IPS DF 4.7 (cell line): ENCODE measurements around the gene TEX35.
"Not testable (repeated sequence)": the region's sequence is repeated elsewhere in the genome, so short reads cannot be mapped to it uniquely, and the experiment has no call there.

ENCODE experiments used
- DNase-seq: peaks from one replicate; pipeline ENCODE4 v3.0.0-alpha.2; 2013; ENCODE audit warnings: low spot score; ENCODE audit errors: extremely low read depth

TEX35 gene

DNA sequence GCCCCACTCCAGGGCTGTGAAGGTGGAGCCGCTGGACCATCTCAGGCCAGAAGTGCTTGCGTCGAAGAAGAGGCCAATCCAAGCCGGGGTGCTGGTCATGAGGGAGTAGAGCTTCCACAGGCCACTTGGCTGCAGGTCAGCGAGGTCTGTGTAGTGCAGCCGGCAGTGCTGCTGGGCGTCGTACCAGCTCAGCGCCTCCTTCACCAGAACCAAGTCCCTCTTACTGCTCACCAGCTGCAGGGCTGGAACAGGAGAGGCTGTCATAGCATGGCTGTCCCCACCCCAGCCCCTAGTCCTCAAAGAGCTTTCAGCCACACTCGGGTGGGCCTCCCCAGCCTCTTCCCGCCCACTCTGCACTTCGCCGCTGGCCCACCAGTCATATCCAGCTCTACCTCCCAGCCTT, 18.3 kb upstream of the TEX35 start:
- DNase-seq: no peak

DNA sequence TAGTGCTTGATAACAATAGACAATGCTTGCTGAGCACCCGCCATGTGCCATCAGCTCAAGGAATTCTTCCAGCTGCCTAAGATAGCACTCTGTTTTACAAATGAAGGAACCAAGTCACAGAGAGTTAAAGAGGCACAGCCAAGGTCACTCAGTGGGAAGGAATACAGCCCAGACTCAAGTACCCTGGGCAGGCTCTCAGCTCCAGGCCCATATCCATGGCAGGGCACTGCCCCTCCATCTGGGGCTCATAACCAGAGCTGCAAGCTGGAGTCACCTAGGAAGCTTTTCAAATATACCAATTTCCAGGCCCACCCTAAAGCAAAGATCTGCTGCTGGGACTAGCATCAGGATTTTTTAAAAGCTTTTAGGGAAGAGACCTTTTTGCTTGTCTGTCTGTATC, 17.8 kb upstream of the TEX35 start:
- no peak for DNase-seq

DNA sequence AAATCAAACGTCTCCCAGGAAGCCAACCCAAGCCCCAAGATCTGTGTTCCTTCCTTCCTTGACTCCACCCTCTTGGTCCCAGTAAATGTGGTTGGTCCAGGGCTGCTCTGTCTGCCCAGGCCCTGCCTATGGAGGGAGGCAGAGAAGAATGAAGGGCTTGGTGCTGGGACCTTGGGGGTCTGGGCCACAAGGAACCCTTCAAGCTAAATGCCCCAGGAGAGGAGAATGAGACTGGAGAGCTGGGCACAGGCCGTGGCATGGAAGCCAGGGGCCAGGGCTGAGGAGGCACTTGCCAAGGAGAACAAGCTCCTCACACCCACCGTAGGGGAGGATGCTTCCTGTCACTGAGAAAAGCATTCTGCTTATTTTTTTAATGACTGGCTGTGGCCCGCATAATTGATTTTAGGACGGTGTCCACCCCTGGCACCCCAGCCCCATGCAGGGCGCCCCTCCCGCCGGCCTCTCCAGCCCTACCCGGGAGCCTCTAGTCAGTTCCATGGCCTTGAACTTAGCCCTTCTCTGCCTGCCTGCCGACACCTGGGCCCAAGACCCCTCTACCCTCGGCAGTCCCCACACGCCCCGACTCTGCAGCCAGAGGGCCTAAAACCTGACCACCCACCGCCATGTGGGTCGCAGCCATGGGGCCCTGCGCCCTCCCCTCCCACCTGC, 17.0 kb upstream of the TEX35 start:
- no peak for DNase-seq

DNA sequence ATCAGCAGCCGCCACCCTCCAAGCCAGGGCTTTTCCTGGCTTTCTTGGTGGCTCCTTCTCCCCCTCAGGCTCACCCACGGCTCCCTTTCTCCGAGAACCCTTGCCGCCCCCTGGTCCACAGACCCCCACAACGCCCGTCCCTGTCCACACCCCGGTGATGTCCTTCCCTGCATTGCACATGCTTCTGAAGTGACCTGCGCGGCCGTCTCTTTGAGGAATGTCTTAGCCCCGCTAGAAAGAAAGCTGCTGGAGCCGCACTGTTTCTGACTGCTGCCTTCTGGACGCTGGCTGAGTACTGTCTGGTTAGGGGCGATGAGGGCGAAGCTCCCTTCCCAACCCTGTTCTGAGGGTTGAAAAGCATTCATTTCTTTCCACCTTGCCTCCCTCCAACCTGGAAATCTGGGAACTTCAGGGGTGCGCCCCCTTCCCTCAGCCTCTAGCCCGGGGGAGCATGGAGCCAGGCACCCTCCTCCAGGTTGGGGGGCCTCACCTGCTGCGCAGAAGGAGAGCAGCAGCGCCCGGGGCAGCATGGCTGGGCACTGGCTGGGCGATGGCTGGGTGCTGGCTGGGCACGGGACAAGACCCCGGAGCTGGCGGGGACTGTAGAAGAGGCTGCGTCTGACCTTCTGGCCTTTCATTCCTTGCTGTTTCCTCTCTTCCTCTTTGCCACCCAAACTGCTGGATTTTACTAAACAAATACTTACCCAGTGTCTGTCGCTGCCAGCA, 16.3 kb upstream of the TEX35 start, which contains the start of gene CLEC20A:
Gene CLEC20A, minus strand, starts transcription at position 555 of the 726 bp plus-strand sequence. Its CDS starts 25 bp downstream, at position 530.
- DNase-seq: no peak

DNA sequence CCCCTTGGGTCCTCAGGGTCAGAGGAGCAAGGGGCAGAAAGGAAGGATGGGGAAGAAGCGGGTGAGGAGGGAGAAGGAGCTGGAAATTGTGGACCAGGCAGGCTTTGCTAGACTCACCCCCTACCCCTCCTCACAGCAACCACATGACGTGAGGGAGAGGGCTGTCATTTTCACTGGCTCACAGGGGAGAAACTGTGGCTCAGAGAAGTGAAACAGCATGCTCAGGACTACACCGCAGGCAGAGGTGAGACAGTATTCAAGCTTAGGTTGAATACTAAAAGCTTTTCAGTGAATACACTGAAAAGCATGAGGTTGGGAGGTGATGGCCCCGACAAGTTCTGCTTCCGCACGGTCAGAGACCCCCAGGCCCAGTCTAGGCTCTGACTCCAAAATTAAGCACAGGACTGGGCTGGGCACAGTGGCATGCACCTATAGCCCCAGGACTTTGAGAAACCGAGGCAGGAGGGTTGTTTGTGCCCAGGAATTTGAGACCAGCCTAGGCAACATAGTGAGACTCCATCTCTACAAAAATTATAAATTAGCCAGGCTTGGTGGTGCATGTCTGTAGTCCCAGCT, 14.9 kb upstream of the TEX35 start:
- DNase-seq: no peak

DNA sequence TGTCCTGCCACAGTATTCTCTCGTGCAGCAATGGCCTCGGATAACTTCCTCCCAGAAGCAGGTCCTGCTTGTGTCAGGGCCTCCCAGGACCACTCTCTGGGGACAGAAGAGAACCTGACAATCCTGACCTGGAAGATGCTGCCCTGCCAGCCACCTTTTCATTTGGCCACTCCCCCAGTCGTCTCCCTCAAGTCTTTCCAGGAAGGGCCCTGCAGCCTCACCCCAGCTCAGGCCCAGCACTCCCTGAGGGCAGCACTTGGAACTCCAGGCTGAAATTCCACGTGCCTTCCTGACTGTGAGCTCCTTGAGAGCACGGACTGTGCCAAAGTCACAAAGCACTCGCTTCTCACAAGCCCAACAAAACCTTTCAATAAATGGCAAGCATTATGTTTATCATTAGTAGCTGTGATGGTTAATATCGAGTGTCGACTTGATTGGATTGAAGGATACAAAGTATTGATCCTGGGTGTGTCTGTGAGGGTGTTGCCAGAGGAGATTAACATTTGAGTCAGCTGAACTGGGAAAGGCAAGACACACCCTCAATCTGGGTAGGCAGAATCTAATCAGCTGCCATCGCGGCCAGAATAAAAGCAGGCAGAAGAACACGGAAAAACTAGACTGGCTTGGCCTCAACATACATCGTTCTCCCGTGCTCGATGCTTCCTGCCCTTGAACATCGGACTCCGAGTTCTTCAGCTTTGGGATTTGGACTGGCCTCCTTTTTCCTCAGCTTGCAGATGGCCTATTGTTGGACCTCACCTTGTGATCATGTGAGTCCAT, 13.8 kb upstream of the TEX35 start:
- DNase-seq: no peak

DNA sequence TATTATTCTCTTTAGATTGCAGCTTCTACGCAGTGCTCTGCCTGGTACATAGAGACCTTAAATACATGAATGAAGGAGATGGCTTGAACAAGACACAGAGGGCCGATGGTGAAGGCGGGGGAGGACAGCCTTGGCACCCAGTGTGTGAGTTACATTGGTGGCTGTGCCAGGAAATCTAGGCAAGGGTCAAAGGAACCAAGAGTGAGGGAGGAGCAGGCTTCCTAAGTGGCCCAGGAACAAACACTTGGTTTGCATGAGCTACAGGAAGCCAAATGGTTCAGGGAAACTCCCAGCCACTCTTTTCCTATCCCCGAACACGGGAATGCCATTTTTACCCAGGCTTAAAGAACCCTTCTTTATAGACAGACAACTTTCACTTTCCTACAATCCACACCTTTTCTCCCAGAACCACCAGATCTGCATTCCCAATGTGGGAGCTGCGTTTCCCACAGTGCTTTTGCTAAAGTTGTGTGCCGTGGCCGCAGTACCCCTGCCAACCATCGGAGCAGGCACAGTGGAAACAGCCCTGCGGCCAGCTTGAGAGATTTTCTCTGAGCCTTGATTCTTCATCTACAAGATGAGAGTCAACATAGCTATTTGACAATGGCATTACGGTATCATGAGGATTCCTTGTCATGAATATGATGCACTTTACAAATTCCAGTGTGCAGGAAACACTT, 12.7 kb upstream of the TEX35 start:
- no peak for DNase-seq

DNA sequence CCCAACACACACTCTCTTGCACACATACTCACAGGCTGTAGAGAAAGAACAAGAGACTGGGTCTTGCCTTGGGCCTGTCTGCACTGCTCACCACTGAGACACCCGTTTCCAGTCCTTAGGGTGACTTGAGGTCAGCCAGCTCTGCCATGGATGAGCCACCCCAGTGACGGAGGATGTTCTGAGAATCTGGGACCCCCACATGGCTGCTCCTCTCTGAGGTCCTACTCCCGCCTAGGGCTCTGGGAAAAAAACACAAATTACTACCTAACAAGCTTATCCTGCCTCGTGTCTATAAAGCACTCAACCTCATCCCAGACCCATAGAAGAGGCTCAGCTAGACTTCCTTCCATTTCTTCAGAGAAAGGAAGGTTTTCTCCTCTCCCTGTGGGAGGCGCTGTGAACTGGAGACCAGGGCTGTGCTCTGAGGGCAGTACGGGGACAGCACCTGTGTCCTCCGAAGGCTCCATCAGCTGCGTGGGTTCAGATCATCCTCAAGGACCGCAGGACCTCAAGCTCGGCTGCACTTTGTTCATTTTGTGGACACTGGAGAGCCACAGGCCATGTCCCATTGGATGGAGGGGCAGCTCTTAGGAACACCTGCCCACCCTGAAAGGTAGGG, 11.9 kb upstream of the TEX35 start:
- no peak for DNase-seq

DNA sequence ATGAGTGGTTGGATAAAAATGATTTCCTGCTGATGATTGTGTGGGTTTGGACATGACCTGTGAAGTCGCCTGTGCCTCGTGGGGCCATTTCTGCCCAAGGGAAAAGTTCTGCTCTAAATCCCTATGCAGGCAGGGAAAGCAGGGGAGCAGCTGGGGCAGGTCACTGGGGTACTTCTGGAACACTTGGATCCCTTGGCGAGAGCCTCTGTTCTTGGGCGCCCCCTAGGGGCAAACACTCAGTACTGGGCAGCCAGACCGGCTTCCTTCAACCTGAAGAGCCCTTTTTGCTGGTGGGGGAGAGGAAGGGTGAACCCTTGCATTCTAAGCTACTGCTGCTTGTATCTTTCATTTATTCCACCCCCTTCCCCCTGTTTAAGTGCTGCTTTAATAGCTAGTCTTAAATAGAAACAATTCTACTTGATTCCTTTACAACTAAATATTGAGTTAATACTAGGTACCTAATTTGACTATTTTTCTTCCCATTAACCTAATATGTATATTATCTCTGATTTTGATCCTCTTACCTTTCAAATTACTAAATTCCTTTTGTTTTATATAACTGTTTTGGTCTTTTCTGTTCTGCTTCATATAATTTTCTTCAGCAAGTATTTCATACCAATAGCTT, 11.1 kb upstream of the TEX35 start:
- peak; percentile 60 for DNase-seq

DNA sequence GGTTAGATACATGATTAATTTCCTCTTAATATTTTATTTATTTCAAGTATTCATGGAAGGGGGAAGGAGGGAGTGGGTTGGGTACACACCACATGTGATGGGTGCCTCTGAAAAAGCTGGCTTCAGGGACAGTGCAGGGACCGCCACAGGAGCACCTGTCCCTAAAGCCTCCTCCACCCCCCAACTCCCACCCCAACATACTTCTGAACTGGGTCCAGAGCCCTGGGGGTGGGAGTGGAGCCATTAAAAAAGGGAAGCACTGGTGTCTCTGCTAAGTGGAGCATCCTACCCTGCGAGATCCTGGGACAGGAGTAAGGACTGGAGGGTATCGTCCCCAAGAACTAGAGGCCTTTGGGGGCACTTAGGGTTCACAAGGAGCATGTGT, 10.6 kb upstream of the TEX35 start:
- no peak for DNase-seq

DNA sequence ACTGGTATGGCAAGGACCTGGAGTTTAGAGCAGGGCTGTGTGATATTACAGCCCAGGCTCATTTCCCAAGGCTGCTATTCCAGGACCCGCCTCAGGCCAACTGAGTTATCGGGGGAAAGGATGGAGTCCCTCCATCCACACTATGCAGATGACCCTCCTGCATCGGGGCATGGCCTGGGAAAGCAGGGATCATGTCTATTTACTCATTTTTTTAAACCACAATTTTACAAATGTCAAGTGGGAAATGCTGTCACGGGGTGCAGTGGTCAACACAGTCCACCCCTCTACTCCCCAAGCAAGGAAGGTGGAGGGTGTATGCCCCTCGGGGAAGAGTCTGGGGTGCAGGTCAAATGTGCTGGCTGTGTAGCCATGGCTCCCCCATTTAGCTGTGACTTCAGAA, 10.1 kb upstream of the TEX35 start:
- DNase-seq: no peak

DNA sequence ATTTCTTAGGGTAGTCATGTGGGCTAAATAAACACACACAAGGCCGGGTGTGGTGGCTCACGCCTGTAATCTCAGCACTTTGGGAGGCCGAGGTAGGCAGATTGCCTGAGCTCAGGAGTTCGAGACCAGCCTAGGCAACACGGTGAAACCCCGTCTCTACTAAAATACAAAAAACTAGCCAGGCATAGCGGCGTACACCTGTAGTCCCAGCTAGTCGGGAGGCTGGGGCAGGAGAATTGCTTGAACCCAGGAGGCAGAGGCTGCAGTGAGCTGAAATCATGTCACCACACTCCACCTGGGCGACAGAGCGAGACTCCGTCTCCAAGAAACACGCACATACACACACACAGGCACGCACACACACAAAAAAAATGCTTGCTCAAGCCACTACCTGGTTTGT, 9.6 kb upstream of the TEX35 start:
- not testable (repeated sequence) for DNase-seq

DNA sequence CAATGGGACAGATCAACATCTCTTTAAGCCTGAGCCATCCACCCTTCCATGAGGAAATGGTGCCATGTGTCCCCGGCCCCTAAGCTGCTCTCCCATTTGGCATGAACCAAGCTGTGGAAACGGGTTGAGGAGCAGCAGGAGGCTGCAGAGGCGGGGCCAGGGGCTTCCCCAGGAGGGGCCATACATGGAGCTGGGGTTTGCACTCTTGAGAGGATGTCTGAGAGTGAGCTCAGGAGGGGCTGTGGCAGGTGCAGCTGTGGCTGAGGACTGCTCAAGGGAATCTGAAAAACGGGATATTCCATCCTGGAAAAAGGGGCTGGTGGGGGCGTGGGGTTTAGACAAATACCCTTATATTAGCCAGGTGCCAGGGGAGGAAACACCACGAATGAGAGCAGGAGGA, 9.1 kb upstream of the TEX35 start:
- no peak for DNase-seq

DNA sequence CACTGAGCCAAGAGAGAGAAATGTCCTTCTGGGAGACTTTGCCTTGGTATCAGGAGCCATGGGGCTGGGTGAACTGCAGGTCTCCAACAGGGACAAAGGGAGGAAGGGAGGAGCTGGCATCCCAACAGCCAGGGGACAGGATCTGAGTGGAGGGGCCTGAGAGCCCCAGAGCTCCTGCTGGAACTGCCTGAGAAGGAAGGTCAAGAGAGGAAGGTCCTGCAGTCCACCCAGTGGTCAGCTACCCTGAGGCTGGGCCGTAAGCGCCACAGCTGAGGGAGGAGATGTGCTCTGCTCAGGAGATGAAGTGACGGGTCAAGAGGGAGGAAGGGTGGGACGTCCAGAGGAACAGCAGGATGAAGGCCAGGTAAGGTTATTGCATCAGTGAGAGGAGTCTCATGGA, 8.6 kb upstream of the TEX35 start:
- DNase-seq: no peak

DNA sequence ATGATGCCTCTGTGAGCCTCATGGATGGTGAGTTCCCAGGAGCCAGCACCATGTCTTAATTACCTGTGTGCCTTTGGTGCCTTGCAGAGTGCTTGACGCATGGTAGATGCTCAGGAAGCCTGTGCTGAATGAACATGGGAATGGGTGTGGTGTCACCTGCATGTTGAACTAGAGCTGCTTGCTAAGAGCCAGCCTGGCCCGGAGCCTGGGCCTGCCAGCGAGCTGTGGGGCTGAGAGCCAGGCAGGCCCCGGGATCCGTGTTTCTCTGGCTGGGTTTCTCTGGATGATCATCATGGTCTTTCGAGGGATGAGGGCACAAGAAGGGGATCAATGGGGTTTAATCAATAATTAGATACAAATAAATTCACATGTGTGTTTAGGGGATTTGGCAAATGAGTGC, 6.7 kb upstream of the TEX35 start:
- DNase-seq: no peak

DNA sequence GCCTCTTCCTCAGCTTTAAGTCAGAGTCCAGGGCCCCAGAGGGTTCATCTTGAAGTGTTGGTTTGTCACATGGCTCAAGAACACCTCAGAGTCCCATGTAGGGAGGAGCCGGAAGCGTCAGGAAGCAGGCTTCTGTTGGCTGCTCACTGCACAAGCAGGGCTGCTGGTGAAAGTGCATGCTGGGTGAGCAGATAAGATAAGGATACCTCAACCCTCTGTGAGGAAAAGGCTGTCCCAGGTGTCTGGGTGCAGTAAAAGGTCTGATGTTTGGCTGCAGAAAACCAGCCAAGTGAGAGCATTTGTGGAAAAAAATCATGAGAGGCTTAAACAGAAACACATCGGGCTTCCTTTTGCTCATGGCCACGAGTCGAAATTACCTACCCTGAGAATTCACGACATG, 6.2 kb upstream of the TEX35 start:
- DNase-seq: no peak

DNA sequence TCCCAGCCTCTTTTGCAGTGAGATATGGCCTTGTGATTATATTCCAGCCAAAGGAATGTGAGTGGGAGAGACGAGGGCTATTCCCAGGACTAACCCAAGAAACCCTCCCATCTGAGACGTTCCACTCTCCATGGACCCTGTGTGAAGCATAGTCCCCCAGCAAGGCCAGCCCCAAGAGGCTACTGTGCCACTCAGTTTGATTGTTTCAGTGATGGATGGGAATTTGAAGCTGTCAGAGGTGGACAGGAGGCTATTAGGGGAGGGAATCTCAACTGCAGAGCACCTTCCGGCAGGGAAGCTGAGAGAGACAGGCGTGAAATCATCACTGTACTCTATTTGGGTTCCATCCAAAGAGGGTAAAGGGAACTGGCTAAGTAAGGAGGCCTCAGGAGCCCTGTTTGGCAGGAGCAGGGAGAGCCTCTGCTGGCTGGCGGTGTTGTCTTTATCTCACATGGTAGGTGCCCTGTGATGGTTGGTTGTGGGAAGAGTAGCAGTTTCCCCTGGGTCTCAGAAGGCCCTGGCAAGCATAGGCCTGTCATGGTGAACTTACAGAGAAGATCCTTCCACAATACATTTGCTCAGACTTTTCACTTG, 3.4 kb upstream of the TEX35 start:
- DNase-seq: no peak

DNA sequence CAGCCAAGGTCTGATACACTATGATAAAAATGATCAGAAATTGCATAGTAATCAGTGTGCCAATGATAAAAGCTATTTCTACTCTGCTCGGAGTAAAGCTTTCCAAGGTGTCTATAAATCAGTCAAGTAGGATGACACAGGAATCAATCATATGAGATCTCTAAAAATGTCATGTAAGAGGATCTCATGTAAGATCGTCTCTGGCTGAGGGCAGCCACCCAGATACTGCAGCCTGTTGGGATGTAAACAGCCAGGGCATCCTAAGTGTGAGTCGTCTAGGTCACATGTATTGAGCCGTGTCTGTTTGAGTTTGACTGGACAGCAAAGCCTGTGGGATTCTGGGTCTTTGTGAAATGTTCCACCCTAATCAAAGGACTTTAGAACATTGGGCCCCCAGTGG, 2.8 kb upstream of the TEX35 start:
- no peak for DNase-seq

DNA sequence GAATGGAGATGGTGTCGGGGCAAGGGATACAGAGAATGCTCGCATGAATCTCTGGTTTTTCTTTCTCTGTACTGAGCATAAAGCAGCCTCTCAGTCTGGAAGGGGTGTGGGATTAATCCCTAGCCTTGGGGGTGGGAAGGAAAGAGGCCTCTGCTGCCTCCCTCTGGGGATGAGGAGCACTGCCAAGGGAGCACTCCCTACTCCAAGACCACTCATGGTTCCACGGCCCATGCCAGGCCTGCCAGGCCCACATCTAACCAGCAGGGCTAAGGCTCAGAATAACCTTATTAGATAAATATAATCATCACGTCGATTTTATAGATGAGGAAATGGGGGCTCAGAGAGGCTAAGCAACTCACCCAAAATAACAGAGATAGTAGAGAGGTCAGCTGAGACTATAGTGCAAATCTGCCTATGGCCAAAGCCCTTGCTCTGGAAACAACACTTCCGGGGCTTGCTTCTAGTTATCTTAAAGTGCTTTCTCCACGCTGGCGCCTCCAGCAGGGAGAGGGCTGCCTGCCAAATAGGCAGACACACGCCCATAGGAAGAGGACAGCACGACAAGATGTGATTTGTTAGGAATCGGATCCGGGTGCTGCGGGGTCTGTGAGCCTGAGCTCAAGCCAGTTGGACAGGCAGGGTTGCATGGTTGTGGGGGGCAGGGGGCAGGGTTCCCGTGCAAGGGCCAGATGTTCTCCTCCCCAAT, 522 bp downstream of the TEX35 start:
- DNase-seq: no peak

DNA sequence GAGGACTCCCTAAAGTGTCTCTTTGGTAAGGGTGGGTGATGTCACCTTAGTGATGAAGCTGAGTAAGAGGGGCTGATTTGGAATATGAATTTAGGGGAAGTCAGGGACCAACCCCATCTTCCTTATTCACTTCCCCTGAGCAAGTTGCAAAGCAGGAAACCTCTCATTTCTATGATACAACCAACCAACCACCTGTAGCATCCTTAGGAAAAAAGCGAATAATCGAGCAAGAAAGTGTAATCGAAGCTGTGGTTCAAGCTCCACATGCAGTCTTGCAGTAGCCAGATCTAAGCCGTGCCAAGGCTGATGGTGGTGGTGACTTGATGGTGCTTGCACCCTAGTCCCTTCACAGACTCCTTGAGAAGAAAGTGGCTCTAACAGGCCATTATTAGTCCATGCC, 3.2 kb downstream of the TEX35 start:
- DNase-seq: no peak
